B cell (primary cell): ENCODE measurements around the gene LRIT2. TPM values are rescaled to one million over a fixed set of nuclear protein-coding genes. Genes with fewer than 3 reads are reported as not detected.

Experiments
- ATAC-seq: fragments of 200-7000 bp; cut with Tn5 transposase; one replicate; pipeline ENCODE4 v1.10.0; 2021; ENCODE audit warnings: low read depth, mild to moderate bottlenecking, moderate number of reproducible peaks, moderate library complexity
- CTCF ChIA-PET: fragments of 350-600 bp; sonication (Branson Sonifier 250); formaldehyde crosslinking; loops from one replicate; lab custom pipeline; 2021; ENCODE audit warnings: antibody characterized with exemption, inconsistent platforms; lab: Charles Lee
- POLR2A ChIA-PET: fragments of 350-600 bp; sonication (Branson Sonifier 250); formaldehyde crosslinking; loops from one replicate; lab custom pipeline; 2021; ENCODE audit warnings: antibody characterized with exemption; lab: Charles Lee
- DNase-seq: peaks from one replicate; pipeline ENCODE4 v3.0.0; 2013
- H2AFZ ChIP-seq: 2 replicates; pipeline ENCODE4 v1.6.1; 2012; ENCODE audit warnings: mild to moderate bottlenecking, low read depth, low read length; ENCODE audit not compliant: insufficient read depth, poor library complexity, severe bottlenecking
- H3K27ac ChIP-seq, 2 donors: 1 replicate in 1 of 2; 2 replicates in 1 of 2; pipeline ENCODE4 v1.5.1; 2012 to 2013; ENCODE audit warnings: low read length in 2 of 2, mild to moderate bottlenecking in 2 of 2, moderate library complexity in 1 of 2
- H3K27me3 ChIP-seq, 4 experiments: fragments of 200-600 bp in 1 of 4; sonication (generic) in 1 of 4; replicated peaks in 1 of 4; 1 replicate in 2 of 4; 2 replicates in 2 of 4; pipeline versions ENCODE4 v1.6.1 to v1.7.0; 2013 to 2016; ENCODE audit warnings: low read length in 3 of 4, mild to moderate bottlenecking in 2 of 4, mixed read lengths in 1 of 4, moderate library complexity in 1 of 4; ENCODE audit not compliant: insufficient read depth in 4 of 4, control insufficient read depth in 3 of 4; ENCODE audit errors: control extremely low read depth in 1 of 4
- H3K36me3 ChIP-seq, 2 experiments: replicated peaks in 1 of 2; 1 replicate in 1 of 2; 2 replicates in 1 of 2; pipeline versions ENCODE4 v1.6.1 to v1.7.1; 2013; ENCODE audit warnings: low read length in 1 of 2; ENCODE audit not compliant: insufficient read depth in 2 of 2, control insufficient read depth in 1 of 2; ENCODE audit errors: control extremely low read depth in 1 of 2, extremely low read depth in 1 of 2
- H3K4me1 ChIP-seq, 2 donors: fragments of 200-600 bp in 1 of 2; sonication (generic) in 1 of 2; 1 replicate in 1 of 2; 2 replicates in 1 of 2; pipeline versions ENCODE4 v1.5.1 to v1.6.1; 2013 to 2017; ENCODE audit warnings: low read length in 2 of 2; ENCODE audit not compliant: control insufficient read depth in 2 of 2, insufficient read depth in 2 of 2
- H3K4me2 ChIP-seq: replicated peaks from 2 replicates; pipeline ENCODE3; 2012; ENCODE audit warnings: mild to moderate bottlenecking, low read depth, low read length; ENCODE audit not compliant: poor library complexity, severe bottlenecking
- H3K4me3 ChIP-seq, 5 experiments: fragments of 200-600 bp in 1 of 5; sonication (generic) in 1 of 5; 1 replicate in 3 of 5; 2 replicates in 2 of 5; pipeline versions ENCODE4 v1.5.1 to v1.7.0; 2011 to 2016; ENCODE audit warnings: low read length in 4 of 5, mild to moderate bottlenecking in 4 of 5, low read depth in 2 of 5, control low read depth in 1 of 5, moderate library complexity in 1 of 5; ENCODE audit not compliant: insufficient read depth in 1 of 5; ENCODE audit errors: control extremely low read depth in 1 of 5, extremely low read depth in 1 of 5
- H3K79me2 ChIP-seq: fragments of 200-600 bp; sonication (generic); one replicate; pipeline ENCODE4 v1.6.0; 2016; ENCODE audit warnings: low read length; ENCODE audit not compliant: control insufficient read depth, insufficient read depth
- H3K9ac ChIP-seq: fragments of 200-600 bp; sonication (generic); 2 replicates; pipeline ENCODE4 v1.6.1; 2017; ENCODE audit warnings: mild to moderate bottlenecking, low read length, moderate library complexity
- H3K9me3 ChIP-seq, 3 donors: one replicate each; pipeline versions ENCODE4 v1.6.1 to v1.7.1; 2013; ENCODE audit warnings: low read length in 2 of 3; ENCODE audit not compliant: control insufficient read depth in 2 of 3, insufficient read depth in 1 of 3; ENCODE audit errors: control extremely low read depth in 1 of 3
- H4K20me1 ChIP-seq: 2 replicates; pipeline ENCODE4 v1.6.0; 2012; ENCODE audit warnings: mild to moderate bottlenecking, low read length; ENCODE audit not compliant: insufficient read depth, control insufficient read depth, poor library complexity, severe bottlenecking
- H3K27ac Mint-ChIP-seq: one replicate; pipeline ENCODE4 v1.8.0; 2021; ENCODE audit warnings: mixed read lengths
- H3K27me3 Mint-ChIP-seq: one replicate; pipeline ENCODE4 v1.8.0; 2021; ENCODE audit warnings: mixed read lengths
- H3K4me1 Mint-ChIP-seq: one replicate; pipeline ENCODE4 v1.8.0; 2021; ENCODE audit warnings: mixed read lengths
- H3K4me3 Mint-ChIP-seq: one replicate; pipeline ENCODE4 v1.8.0; 2021; ENCODE audit warnings: mixed read lengths
- H3K9me3 Mint-ChIP-seq: one replicate; pipeline ENCODE4 v1.8.0; 2022; ENCODE audit warnings: mixed read lengths; ENCODE audit not compliant: insufficient read depth
- EZH2 ChIP-seq: IDR thresholded peaks from 2 replicates; pipeline ENCODE4 v1.6.1; 2012; ENCODE audit warnings: borderline replicate concordance, low read depth, mild to moderate bottlenecking, moderate library complexity, low read length; ENCODE audit not compliant: insufficient read depth, poor library complexity, severe bottlenecking
- WGBS: methylation state at CpG from one replicate; pipeline ENCODE4 v1.1.5; 2013; ENCODE audit warnings: missing lambda C conversion rate; ENCODE audit not compliant: insufficient coverage; 5-methylcytosine and 5-hydroxymethylcytosine counted together
- intact Hi-C: fragments of 100-400 bp; cut with micrococcal nuclease; formaldehyde crosslinking; loops from one replicate; pipeline ENCODE4 v1.10.0; 2022
- polyA plus RNA-seq: library from polyadenylated mRNA; depleted of rRNA; stranded (reverse); fragments of >200 nt; gene quantifications from 2 replicates; pipeline ENCODE4 v1.2.3, GENCODE V29; 2012
- total RNA-seq, 2 donors: library from RNA; stranded (reverse); fragments of 120-200 nt in 1 of 2; gene quantifications; 1 replicate in 1 of 2; 2 replicates in 1 of 2; pipeline versions ENCODE4 v1.2.3 to v1.2.4, GENCODE V29; 2013 to 2022
- TF ChIP-seq, protein P1 (sequence below): fragments of 200-600 bp; IDR thresholded peaks from one replicate; pipeline ENCODE4 v1.8.0; 2022; ENCODE audit warnings: antibody characterized with exemption, mild to moderate bottlenecking

Gene LRIT2
- total and polyA plus RNA-seq, 2 donors (not counting 1 experiment from before 2014, with no cell fraction given): not detected

GRCh38 chr10:84254552-84255478, 29.5 kb upstream of the LRIT2 start:
- Histone ChIP-seq H3K27me3 (peaks cover 0 to 6% (median 0%) of the 10 kb centered on the region in 4 experiments), H3K4me3 (no peak overlapping the region), H3K9me3 (peaks cover 0 to 4% (median 3%) of the 10 kb centered on the region in 3 donors), H3K79me2 (no peaks in the 10 kb centered on the region), H4K20me1 (no peaks in the 10 kb centered on the region), H3K4me2 (no peak overlapping the region), H3K27ac (no peak overlapping the region), H3K4me1 (no peaks in the 10 kb centered on the region), H3K36me3 (no peaks in the 10 kb centered on the region), H3K9ac (no peak overlapping the region), H2AFZ (no peak overlapping the region)
- POLR2A ChIA-PET: no interaction called here
- no peak overlapping the region for H3K27ac Mint-ChIP-seq
- intact Hi-C loops: no loop called here
- H3K4me1 Mint-ChIP-seq: no peaks in the 10 kb centered on the region
- no peaks in the 10 kb centered on the region for H3K9me3 Mint-ChIP-seq
- TF ChIP-seq, protein P1, sequence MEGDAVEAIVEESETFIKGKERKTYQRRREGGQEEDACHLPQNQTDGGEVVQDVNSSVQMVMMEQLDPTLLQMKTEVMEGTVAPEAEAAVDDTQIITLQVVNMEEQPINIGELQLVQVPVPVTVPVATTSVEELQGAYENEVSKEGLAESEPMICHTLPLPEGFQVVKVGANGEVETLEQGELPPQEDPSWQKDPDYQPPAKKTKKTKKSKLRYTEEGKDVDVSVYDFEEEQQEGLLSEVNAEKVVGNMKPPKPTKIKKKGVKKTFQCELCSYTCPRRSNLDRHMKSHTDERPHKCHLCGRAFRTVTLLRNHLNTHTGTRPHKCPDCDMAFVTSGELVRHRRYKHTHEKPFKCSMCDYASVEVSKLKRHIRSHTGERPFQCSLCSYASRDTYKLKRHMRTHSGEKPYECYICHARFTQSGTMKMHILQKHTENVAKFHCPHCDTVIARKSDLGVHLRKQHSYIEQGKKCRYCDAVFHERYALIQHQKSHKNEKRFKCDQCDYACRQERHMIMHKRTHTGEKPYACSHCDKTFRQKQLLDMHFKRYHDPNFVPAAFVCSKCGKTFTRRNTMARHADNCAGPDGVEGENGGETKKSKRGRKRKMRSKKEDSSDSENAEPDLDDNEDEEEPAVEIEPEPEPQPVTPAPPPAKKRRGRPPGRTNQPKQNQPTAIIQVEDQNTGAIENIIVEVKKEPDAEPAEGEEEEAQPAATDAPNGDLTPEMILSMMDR: no peak
- no peak for TF ChIP-seq EZH2
- CTCF ChIA-PET: interaction anchor here (1.4 to 1.9 kb wide), 3 partner anchors 10 to 283 kb away, joined by 4 to 6 read pairs (median 4); no protein-coding TSS in a partner anchor
- H3K4me3 Mint-ChIP-seq: no peak overlapping the region
- no peak for DNase-seq
- no peak for ATAC-seq
- H3K27me3 Mint-ChIP-seq: peaks cover 15% of the 10 kb centered on the region
- 91% methylated on average over 6 of the region's 10 CpGs for WGBS

- DNase-seq: no peak
- CTCF ChIA-PET: no interaction called here
- Mint-ChIP-seq H3K4me3 (no peak overlapping the region), H3K27me3 (peaks cover 3% of the 10 kb centered on the region), H3K4me1 (no peaks in the 10 kb centered on the region), H3K9me3 (no peaks in the 10 kb centered on the region), H3K27ac (no peak overlapping the region)
- TF ChIP-seq, protein P1: no peak
- TF ChIP-seq EZH2: no peak
- Histone ChIP-seq H4K20me1 (no peaks in the 10 kb centered on the region), H3K36me3 (no peaks in the 10 kb centered on the region), H3K27ac (no peak overlapping the region), H3K4me2 (no peak overlapping the region), H3K9ac (no peak overlapping the region), H3K27me3 (no peaks in the 10 kb centered on the region), H2AFZ (no peak overlapping the region), H3K9me3 (peaks cover 0 to 4% (median 3%) of the 10 kb centered on the region in 3 donors), H3K4me1 (no peaks in the 10 kb centered on the region), H3K4me3 (no peak overlapping the region), H3K79me2 (no peaks in the 10 kb centered on the region)
- intact Hi-C loops: no loop called here
- WGBS: 88% methylated on average over 7 of the region's 12 CpGs
- POLR2A ChIA-PET: no interaction called here
- no peak for ATAC-seq
Measured at GRCh38 chr10:84248794-84249193, 23.4 kb upstream of the LRIT2 start.
